IMR-90 (cell line): Measurements from ENCODE around the gene PTPRN2.

Source experiments
- BHLHE40 ChIP-seq: fragments of 150-350 bp; IDR thresholded peaks from 2 replicates; pipeline ENCODE4 v1.6.1; 2016; ENCODE audit warnings: mild to moderate bottlenecking, low read depth, low read length
- CEBPB ChIP-seq: IDR thresholded peaks from 2 replicates; pipeline ENCODE4 v1.6.1; 2012; ENCODE audit warnings: low read depth, low read length, improper control_type of control experiment
- CTCF ChIP-seq: conservative IDR thresholded peaks from 2 replicates; pipeline ENCODE4 v1.5.1; 2012; ENCODE audit warnings: mild to moderate bottlenecking, low read depth, low read length, improper control_type of control experiment
- ELK1 ChIP-seq: fragments of 150-350 bp; IDR thresholded peaks from 2 replicates; pipeline ENCODE4 v1.6.1; 2016; ENCODE audit warnings: low read depth, mild to moderate bottlenecking, low read length, moderate library complexity, borderline replicate concordance
- FOS ChIP-seq: fragments of 150-350 bp; IDR thresholded peaks from 2 replicates; pipeline ENCODE4 v1.6.1; 2016; ENCODE audit warnings: low read depth, low read length
- MAFK ChIP-seq: IDR thresholded peaks from 2 replicates; pipeline ENCODE4 v1.6.1; 2012; ENCODE audit warnings: low read depth, low read length, improper control_type of control experiment
- NFE2L2 ChIP-seq: fragments of 150-350 bp; IDR thresholded peaks from 2 replicates; pipeline ENCODE4 v1.6.1; 2016; ENCODE audit warnings: low read depth, mild to moderate bottlenecking, low read length
- POLR2A ChIP-seq: IDR thresholded peaks from 2 replicates; pipeline ENCODE4 v1.6.1; 2012; ENCODE audit warnings: mild to moderate bottlenecking, low read depth, low read length
- RAD21 ChIP-seq: IDR thresholded peaks from 2 replicates; pipeline ENCODE4 v1.6.1; 2012; ENCODE audit warnings: low read length, improper control_type of control experiment
- RCOR1 ChIP-seq: IDR thresholded peaks from 2 replicates; pipeline ENCODE4 v1.6.1; 2012; ENCODE audit warnings: mild to moderate bottlenecking, low read length, improper control_type of control experiment; ENCODE audit not compliant: insufficient replicate concordance
- RFX5 ChIP-seq: IDR thresholded peaks from 2 replicates; pipeline ENCODE4 v1.8.0; 2012; ENCODE audit warnings: low read depth, mild to moderate bottlenecking, low read length, moderate library complexity
- SMC3 ChIP-seq: fragments of 150-350 bp; IDR thresholded peaks from 2 replicates; pipeline ENCODE4 v1.6.1; 2016; ENCODE audit warnings: low read depth, mild to moderate bottlenecking, antibody characterized with exemption, low read length, moderate library complexity
- USF2 ChIP-seq: fragments of 150-350 bp; IDR thresholded peaks from 2 replicates; pipeline ENCODE4 v1.6.1; 2017; ENCODE audit warnings: mild to moderate bottlenecking, antibody characterized with exemption, low read length, low read depth

GRCh38 chr7:158395349-158395748 lies 192.3 kb downstream of the PTPRN2 start:
- TF ChIP-seq CTCF, result no peak
- no peak for TF ChIP-seq RAD21
- no peak for TF ChIP-seq POLR2A
- TF ChIP-seq SMC3, result no peak
- TF ChIP-seq FOS, result no peak
- no peak for TF ChIP-seq CEBPB
- TF ChIP-seq MAFK, result no peak
- no peak for TF ChIP-seq BHLHE40
- no peak for TF ChIP-seq USF2
- no peak for TF ChIP-seq NFE2L2
- TF ChIP-seq RCOR1, result no peak
- TF ChIP-seq ELK1, result no peak
- no peak for TF ChIP-seq RFX5
